GM12878 (cell line): ENCODE measurements around the gene POLR3A.

Experiments
- CTCF ChIP-seq, 3 experiments: IDR thresholded peaks in 2 of 3; conservative IDR thresholded peaks in 1 of 3; 2 replicates each; pipeline ENCODE4 v1.5.1; 2011; ENCODE audit warnings: low read depth in 3 of 3, low read length in 3 of 3, mild to moderate bottlenecking in 3 of 3, control low read depth in 2 of 3, moderate library complexity in 2 of 3, inconsistent platforms in 1 of 3, mixed read lengths in 1 of 3; ENCODE audit not compliant: control insufficient read depth in 2 of 3, insufficient read depth in 1 of 3; ENCODE audit errors: extremely low read depth in 1 of 3
- ESRRA ChIP-seq: IDR thresholded peaks from 2 replicates; pipeline ENCODE4 v1.6.1; 2012; ENCODE audit warnings: mild to moderate bottlenecking, low read length, improper control_type of control experiment
- NFYB ChIP-seq: IDR thresholded peaks from 2 replicates; pipeline ENCODE4 v1.6.1; 2011; ENCODE audit warnings: low read depth, mild to moderate bottlenecking, low read length, improper control_type of control experiment, moderate library complexity; ENCODE audit not compliant: insufficient read depth
- NR2C2 ChIP-seq: IDR thresholded peaks from 2 replicates; pipeline ENCODE4 v1.6.1; 2011; ENCODE audit warnings: borderline replicate concordance, low read depth; ENCODE audit not compliant: control insufficient read depth, insufficient read length
- POLR2A ChIP-seq: IDR thresholded peaks from 2 replicates; pipeline ENCODE4 v1.6.1; 2011; ENCODE audit warnings: low read depth, mild to moderate bottlenecking, low read length
- POLR2AphosphoS5 ChIP-seq: IDR thresholded peaks from 2 replicates; pipeline ENCODE4 v1.6.1; 2011; ENCODE audit warnings: mild to moderate bottlenecking, low read length, inconsistent platforms
- RAD21 ChIP-seq: IDR thresholded peaks from 2 replicates; pipeline ENCODE4 v1.6.1; 2011; ENCODE audit warnings: mild to moderate bottlenecking, low read depth, low read length, moderate library complexity; ENCODE audit not compliant: insufficient read depth
- RCOR1 ChIP-seq: conservative IDR thresholded peaks from 2 replicates; pipeline ENCODE4 v1.6.1; 2012; ENCODE audit warnings: low read depth, low read length, improper control_type of control experiment
- REST ChIP-seq: IDR thresholded peaks from 2 replicates; pipeline ENCODE4 v1.6.1; 2012; ENCODE audit warnings: mild to moderate bottlenecking, low read depth, low read length
- SPI1 ChIP-seq: IDR thresholded peaks from 2 replicates; pipeline ENCODE4 v1.6.1; 2011; ENCODE audit warnings: low read depth, mild to moderate bottlenecking, low read length, moderate library complexity, borderline replicate concordance; ENCODE audit not compliant: insufficient read depth
- ZNF274 ChIP-seq: IDR thresholded peaks from one replicate; pipeline ENCODE4 v1.8.0; 2011; ENCODE audit not compliant: insufficient read length, insufficient read depth
- ZNF592 ChIP-seq: fragments of 450-650 bp; IDR thresholded peaks from 2 replicates; pipeline ENCODE4 v1.6.1; 2017; ENCODE audit warnings: mild to moderate bottlenecking, moderate library complexity
- ZNF687 ChIP-seq: fragments of 450-650 bp; IDR thresholded peaks from 2 replicates; pipeline ENCODE4 v1.6.1; 2017; ENCODE audit warnings: mild to moderate bottlenecking, moderate library complexity

GRCh38 chr10:78044179-78044578, 14.9 kb upstream of the POLR3A start:
- no peak for TF ChIP-seq SPI1
- no peak for TF ChIP-seq ZNF592
- TF ChIP-seq NR2C2 = no peak
- no peak for TF ChIP-seq RCOR1
- TF ChIP-seq RAD21 = no peak
- TF ChIP-seq CTCF (IDR thresholded peaks at IDR 0.05 in 2 of 3, conservative IDR thresholded peaks at IDR 0.05 in 1 of 3; ENCODE audit: control insufficient read depth in 2 of 3, extremely low read depth in 1 of 3, insufficient read depth in 1 of 3, low read depth in 3 of 3, low read length in 3 of 3) = no peak
- no peak for TF ChIP-seq ESRRA
- TF ChIP-seq ZNF274 = no peak
- no peak for TF ChIP-seq ZNF687
- no peak for TF ChIP-seq POLR2A
- no peak for TF ChIP-seq REST
- no peak for TF ChIP-seq NFYB
- TF ChIP-seq POLR2AphosphoS5 = no peak
